Fibroblast of skin of right biceps (primary cell): Measurements from ENCODE around the gene ODAD2.
A peak's percentile ranks its signal among the peaks of the same experiment; 100 is the strongest.
"Not testable (repeated sequence)": the region's sequence is repeated elsewhere in the genome, so short reads cannot be mapped to it uniquely, and the experiment has no call there.

ENCODE experiments used
- DNase-seq: peaks from one replicate; pipeline ENCODE4 v3.0.0-alpha.2; 2013

The ODAD2 gene

DNA sequence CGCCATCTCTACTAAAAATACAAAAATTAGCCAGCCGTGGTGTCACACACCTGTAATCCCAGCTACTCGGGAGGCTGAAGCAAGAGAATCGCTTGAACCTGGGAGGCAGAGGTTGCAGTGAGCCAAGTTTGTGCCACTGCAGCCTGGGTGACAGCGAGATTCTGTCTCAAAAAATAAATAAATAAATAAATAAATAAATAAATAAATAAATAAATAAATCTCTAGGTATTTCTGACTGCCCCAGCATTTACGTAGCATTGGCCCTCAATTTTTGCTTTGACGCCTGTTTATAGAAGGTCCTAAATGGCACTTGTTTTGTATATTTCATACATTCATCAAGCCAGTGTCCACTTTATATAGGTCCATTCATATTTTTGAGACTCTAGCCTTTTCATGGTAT is 28.9 kb downstream of the ODAD2 start:
- not testable (repeated sequence) for DNase-seq

DNA sequence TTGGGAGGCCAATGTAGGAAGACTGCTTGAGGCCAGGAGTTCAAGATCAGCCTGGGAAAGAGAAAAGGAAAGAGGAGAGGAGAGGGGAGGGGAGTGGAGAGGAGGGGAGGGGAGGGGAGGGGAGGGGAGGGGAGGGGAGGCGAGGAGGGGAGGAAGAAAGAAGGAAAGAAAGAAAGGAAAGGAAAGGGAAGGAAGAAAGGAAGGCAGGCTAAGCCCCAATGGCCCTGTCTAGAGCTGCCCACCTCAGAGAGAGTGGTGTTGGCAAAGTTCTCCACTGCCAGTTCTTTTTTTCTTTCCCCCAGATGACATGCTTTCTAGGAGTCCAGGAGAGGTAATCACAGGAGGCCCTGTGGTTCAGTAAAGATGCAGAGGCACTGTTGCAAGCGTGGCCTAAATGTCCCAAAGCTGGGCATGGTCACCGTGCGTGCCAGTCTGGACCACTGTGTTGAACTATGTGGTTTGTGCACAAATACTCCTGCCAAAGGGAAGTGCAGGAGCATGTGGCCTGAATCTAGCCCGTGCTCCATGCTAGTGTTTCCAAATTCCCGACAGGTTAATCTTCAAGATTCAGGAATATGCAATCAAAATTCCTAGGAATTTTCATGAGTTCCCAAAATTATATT is 39.7 kb downstream of the ODAD2 start:
- DNase-seq, result no peak

- not testable (repeated sequence) for DNase-seq
Observed at GRCh38 chr10:27958383-27958782, 40.5 kb downstream of the ODAD2 start.

DNA sequence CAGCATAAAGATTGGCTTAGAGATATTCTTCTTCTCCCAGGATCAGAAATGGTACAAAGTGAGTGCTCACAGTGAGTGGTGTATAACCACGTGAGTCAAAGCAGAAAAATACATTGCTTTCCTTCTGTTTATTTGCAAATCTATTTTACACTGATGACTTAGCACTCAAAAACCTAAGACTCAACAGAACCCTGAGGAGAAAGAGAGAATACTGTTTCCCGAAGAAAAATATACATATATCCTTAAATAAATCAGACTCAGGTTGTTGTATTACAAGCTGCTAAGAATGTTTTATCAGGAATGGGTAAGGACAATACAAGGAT is 48.7 kb downstream of the ODAD2 start:
- no peak for DNase-seq

DNA sequence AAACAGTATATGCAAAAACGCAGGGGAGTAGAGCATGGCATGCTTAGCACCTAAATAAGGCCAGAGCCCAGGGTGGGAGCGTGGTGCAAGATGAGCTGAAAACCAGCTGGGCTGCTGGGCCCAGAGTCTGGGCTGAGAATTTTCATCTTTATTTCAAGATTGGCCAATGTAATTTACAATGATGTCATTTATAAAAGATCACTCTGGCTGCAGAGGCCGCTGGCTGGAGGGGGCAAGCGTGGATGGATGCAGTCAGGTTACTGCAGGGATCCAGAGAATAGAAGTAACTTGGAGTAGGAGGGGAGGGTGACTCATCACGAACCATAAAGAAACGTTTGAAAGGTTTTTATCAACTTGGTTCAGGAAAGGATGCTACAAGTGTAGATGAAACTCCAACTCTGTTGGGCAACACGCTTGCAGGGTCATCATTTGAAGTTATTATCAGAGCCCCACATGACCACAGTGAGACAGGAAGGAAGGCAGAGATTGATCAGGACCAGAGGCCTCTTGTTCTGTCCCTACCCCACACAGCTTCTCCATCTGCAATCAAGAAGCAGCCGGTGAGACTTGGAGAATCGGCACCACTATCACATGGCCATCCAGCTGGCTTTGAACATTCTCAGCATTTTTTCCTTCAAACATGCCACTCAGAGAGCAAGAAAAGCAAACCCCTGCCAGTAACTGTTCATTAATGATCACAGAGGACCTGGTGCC is 49.2 kb downstream of the ODAD2 start:
- no peak for DNase-seq

- DNase-seq, result peak; percentile 69
Observed at GRCh38 chr10:27948186-27948585, 50.7 kb downstream of the ODAD2 start.

DNA sequence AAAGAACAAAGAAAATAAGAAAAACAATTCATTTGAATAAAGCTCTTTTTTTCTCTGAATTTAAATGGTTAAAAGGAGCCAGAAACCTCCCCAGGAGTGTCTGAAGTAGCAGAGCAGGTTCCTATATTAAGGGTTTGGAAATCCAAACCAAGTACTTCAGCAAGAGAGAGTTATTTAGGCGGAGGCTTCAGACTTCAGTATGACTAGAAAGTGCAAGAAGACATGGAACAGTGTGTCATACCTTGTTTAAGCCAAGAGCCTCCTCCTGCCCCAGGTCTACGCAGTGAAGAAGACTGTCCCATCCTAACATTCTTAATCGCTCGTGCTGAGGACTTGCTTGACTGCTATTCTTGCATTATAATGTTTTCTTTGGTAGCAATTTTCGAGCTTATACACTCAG is 51.3 kb downstream of the ODAD2 start:
- no peak for DNase-seq

- DNase-seq, result no peak
Observed at GRCh38 chr10:27944005-27944404, 54.9 kb downstream of the ODAD2 start.

- no peak for DNase-seq
Observed at GRCh38 chr10:27914888-27915287, 84.0 kb downstream of the ODAD2 start.

GRCh38 chr10:27912231-27912630 is 86.6 kb downstream of the ODAD2 start:
- DNase-seq, result no peak

DNA sequence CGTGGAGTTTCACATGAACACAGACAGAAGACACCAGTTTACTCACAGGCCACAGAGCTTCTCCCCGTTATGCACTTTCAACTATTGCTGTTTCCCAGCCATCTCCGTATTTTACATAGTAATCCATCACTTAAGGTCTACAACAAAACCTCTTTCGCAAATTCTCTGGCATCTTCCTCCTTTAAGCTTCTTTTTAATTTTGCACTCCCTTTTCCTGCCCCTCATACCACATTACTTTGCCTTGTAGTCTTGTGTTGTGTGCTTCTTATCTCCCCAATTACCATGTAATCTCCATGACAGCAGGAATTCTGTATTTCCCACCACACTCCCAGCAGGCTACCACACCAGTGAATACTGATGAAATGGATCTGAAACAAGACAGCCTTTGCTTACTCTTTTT is 87.3 kb downstream of the ODAD2 start:
- DNase-seq, result peak; percentile 10

DNA sequence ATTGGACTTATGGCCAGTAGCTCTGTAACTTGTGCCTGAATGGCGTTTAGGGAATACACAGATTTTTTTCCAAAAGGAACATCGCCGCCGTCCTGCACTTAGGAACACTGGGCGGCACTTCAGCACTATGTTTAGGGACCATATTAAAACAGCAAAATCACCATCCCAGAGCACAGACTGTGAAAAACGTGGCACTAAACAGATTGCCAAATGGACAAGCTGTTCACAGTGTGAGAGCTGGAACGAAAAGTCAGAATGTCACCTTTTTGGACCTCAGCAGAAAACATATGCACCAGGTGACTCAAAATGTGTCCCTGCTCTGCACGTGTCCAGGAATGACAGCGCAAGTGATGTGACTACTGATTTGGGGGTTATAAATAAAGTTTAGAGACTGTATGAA is 87.9 kb downstream of the ODAD2 start:
- no peak for DNase-seq

DNA sequence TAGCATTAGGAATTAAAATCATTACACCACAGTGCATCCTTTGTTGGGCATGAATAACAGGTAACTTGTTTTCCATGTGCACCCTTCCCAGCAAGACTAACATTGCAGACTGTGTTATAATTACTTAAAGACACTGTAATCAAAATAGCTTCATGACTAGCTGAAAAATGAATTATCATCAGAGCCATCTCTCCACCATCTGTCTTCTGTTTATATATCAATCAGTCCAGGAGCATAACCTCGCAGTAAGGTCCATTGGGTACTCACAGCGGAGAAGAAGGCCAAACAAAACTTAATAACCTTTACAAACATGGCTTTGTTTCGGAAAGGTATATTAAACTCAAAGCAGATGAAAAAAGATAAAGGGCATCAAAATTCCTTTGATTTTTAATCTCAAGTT is 90.6 kb downstream of the ODAD2 start:
- no peak for DNase-seq

- DNase-seq, result not testable (repeated sequence)
Observed at GRCh38 chr10:27899485-27899884, 99.4 kb downstream of the ODAD2 start.

DNA sequence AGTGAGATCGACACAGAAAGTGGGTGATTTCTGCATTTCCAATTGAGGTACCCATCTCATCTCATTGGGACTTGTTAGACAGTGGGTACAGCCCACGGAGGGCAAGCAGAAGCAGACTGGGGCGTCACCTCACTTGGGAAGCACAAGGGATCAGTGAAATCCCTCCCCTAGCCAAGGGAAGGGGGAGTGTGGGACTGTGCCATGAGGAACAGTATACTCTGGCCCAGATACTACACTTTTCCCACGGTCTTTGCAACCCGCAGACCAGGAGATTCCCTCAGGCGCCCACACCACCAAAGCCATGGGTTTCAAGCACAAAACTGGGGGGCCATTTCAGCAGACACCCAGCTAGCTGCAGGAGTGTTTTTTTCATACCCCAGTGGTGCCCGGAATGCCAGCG is 99.8 kb downstream of the ODAD2 start:
- no peak for DNase-seq

- peak; percentile 23 for DNase-seq
Observed at GRCh38 chr10:27893358-27893954, 105.4 kb downstream of the ODAD2 start.

- no peak for DNase-seq
Observed at GRCh38 chr10:27890971-27891370, 107.9 kb downstream of the ODAD2 start.

DNA sequence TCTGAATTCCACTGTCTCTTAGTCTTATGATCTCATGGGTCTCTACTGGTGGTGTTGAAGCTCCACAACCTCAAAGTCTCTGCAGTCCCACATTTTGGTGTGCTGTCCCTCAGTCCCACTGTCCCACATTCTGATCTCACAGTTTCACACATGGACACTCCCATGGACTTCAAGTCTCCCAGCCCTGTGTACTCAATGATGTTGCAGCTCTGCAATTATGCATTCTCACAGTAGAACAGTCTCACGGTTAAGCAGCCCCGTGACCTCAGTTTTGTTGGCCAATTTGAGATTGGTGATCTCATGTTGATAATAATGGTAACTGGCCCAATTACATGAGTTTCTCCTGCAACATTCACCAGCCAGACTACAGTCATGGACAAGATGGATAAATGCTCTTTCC is 109.4 kb downstream of the ODAD2 start:
- DNase-seq, result no peak

GRCh38 chr10:27884185-27884641 is 114.7 kb downstream of the ODAD2 start:
- DNase-seq, result no peak

DNA sequence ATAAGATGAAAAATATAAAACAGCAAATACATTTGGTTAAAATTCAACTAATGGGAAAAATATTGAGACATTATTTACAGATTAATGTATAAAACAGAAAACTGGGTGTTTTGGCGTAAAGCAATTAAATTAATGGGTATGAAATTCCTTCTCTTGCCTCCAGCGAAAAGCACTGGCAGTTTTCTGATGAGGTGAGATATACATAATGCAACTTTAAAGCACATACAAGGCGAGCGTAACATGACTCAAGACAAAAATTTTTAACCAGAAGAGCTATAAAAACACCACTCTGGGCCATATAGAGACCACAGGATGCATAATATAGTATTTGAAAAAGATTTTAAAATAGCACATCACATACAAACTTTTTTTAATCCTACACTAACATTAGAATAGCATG is 120.6 kb downstream of the ODAD2 start:
- DNase-seq, result no peak

GRCh38 chr10:27865221-27865635 is 133.7 kb downstream of the ODAD2 start:
- peak; percentile 14 for DNase-seq

- no peak for DNase-seq
Observed at GRCh38 chr10:27861781-27862180, 137.1 kb downstream of the ODAD2 start.

DNA sequence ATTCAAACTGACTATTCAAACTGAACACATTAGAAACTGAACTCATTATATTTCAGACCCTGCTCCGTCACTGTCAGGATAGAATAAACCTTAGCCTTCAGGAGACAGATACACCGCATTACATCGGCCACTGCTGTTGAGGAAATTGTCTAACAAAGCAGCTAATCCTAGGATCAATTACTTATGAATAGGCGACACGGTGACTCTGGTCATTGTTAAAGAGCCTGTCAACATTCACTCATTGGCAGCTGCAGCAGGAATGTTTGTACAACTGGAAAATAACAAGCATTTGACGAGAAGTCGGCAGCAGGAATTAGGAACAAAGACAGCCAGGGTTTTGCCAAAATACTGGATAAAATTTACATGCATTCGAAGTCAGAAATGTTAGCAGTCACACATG is 141.3 kb downstream of the ODAD2 start:
- DNase-seq, result no peak

DNA sequence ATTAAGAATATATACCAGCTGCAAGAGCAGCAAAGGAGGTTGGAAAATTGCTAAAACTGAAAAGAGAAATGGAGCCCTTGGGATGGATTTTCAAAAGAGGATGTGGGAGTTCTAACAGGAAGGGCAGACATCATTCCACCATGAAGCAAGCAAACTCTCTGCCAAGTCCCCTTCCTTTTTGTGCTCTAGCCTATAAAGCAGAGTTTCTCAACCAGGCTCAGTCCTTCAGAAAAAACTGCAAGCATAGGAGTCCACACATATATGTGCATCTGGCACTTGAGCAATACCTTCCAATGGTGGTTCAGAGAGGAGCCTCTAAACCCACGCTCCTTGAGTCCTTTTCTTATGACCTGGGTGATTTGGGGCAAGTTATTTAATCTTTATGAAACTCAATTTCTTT is 154.7 kb downstream of the ODAD2 start:
- DNase-seq, result no peak

DNA sequence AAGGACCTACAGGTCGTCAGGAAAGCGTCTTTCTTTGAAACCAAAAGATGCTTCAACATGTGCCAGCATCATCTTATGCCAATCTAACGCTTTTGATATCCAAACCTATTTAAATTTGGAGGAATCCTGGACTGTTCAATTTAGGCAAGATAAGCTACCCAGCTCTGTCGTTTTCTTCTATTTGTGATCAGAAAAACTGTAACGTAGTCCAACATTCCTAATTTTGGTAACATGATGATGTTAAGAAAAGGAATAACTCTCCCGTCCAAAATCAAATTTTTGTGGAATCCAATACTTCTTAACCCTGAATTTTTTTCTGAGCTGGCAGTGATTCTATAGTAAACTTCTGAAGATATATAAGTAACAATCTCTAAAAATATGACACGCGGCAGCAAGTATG is 160.0 kb downstream of the ODAD2 start:
- no peak for DNase-seq
